ENCODE results near the gene COL4A2. TPM values are rescaled to one million over a fixed set of nuclear protein-coding genes. Genes with fewer than 3 reads are reported as not detected.

The COL4A2 gene
- polyA plus RNA-seq, 2 of the 4 experiments (the other 2 are of a cell fraction) = 46.9 to 119 TPM

- WGBS (ENCODE audit: missing lambda C conversion rate) = 79% methylated on average over 3 of the region's 3 CpGs
- Histone ChIP-seq H3K4me2 (no peak overlapping the region), H3K4me1 (no peaks in the 10 kb centered on the region), H3K9me3 (no peaks in the 10 kb centered on the region), H3K27ac (no peak overlapping the region), H3K4me3 (no peak overlapping the region)
- ChIA-PET POLR2A (no interaction called here), CTCF (no interaction called here)
- ATAC-seq = no peak
- no peak for DNase-seq (ENCODE audit: low read depth in 1 of 2, low spot score in 1 of 2)
- TF ChIP-seq NR3C1 (IDR thresholded peaks at IDR 0.05) (no peak), PHF8 (IDR thresholded peaks at IDR 0.05; ENCODE audit: borderline replicate concordance, low read depth) (no peak)
- FAIRE-seq = no peak
These were observed 125.4 kb downstream of the COL4A2 start for GRCh38 chr13:110432522-110432921.

DNA sequence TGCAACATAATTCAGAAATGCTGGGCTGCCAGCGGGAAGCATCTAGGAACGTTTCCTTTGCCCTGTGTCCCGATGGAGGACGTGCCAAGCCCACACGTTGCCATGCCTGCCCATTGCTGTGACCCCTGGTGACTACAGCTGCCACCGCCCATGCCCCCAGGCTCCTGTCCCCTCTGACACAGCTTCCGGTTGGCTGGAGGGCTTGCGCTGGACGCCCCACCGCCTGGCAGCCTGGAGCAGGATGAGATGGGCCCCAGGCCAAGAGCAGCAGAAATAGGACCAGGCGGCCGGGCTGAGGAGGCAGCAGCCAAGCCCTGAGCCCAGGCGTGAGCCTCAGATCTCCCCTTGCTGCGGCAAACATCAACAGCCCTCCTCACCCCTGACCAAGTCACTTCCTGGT is 125.9 kb downstream of the COL4A2 start:
- ChIA-PET POLR2A (no interaction called here), CTCF (interaction anchor here (1.2 kb wide), 1 partner anchor 132 kb away, joined by 3 read pairs; no protein-coding TSS in a partner anchor)
- Histone ChIP-seq H3K27ac (no peak overlapping the region), H3K4me2 (no peak overlapping the region), H3K9me3 (no peaks in the 10 kb centered on the region), H3K4me1 (no peaks in the 10 kb centered on the region), H3K4me3 (no peak overlapping the region)
- TF ChIP-seq RCOR1 (IDR thresholded peaks at IDR 0.05; ENCODE audit: low read depth, low read length) (no peak), HOXB13 (CRISPR knock-in tag; IDR thresholded peaks at IDR 0.05; ENCODE audit: low read depth) (no peak), MAZ (IDR thresholded peaks at IDR 0.05; ENCODE audit: borderline replicate concordance, low read depth, low read length) (no peak), TP53 (CRISPR knock-in tag; IDR thresholded peaks at IDR 0.05) (no peak), JUNB (IDR thresholded peaks at IDR 0.05) (no peak), MAFK (IDR thresholded peaks at IDR 0.05; ENCODE audit: partially characterized antibody) (no peak), KDM1A (IDR thresholded peaks at IDR 0.05; ENCODE audit: low read depth) (no peak), ZSCAN20 (CRISPR knock-in tag; IDR thresholded peaks at IDR 0.05) (no peak), ZNF302 (CRISPR knock-in tag; IDR thresholded peaks at IDR 0.05) (no peak), HES2 (IDR thresholded peaks at IDR 0.05) (no peak), JUN (IDR thresholded peaks at IDR 0.05) (no peak), RARB (CRISPR knock-in tag; IDR thresholded peaks at IDR 0.05) (no peak), POLR2A (IDR thresholded peaks at IDR 0.05; ENCODE audit: low read length) (no peak)
- FAIRE-seq = no peak
- no peak for DNase-seq (ENCODE audit: low read depth in 1 of 2, low spot score in 1 of 2)
- no peak for ATAC-seq
- WGBS (ENCODE audit: missing lambda C conversion rate) = 71% methylated on average over 6 of the region's 14 CpGs

- Histone ChIP-seq H3K4me2 (no peak overlapping the region), H3K4me1 (no peaks in the 10 kb centered on the region), H3K4me3 (no peak overlapping the region), H3K9me3 (no peaks in the 10 kb centered on the region), H3K27ac (no peak overlapping the region)
- DNase-seq (ENCODE audit: low read depth in 1 of 2, low spot score in 1 of 2) (no peak), FAIRE-seq (no peak), ATAC-seq (no peak)
- 94% methylated on average over 9 of the region's 9 CpGs for WGBS (ENCODE audit: missing lambda C conversion rate)
- CTCF ChIA-PET = no interaction called here
- TF ChIP-seq ELK1 (IDR thresholded peaks at IDR 0.05; ENCODE audit: low read depth, low read length) = no peak
- TF ChIP-seq TFCP2L1 (CRISPR knock-in tag; IDR thresholded peaks at IDR 0.05) = no peak
- no peak for TF ChIP-seq ATOH8 (CRISPR knock-in tag; IDR thresholded peaks at IDR 0.05; ENCODE audit: low read depth)
- TF ChIP-seq PHF8 (IDR thresholded peaks at IDR 0.05; ENCODE audit: borderline replicate concordance, low read depth) = no peak
- TF ChIP-seq NFE2L2 (conservative IDR thresholded peaks at IDR 0.05; ENCODE audit: low read length) = no peak
- no peak for TF ChIP-seq POLR2AphosphoS2 (conservative IDR thresholded peaks at IDR 0.05; ENCODE audit: low read length)
- no peak for TF ChIP-seq CBX2 (IDR thresholded peaks at IDR 0.05; ENCODE audit: borderline replicate concordance, low read depth)
- no peak for TF ChIP-seq ESRRA (IDR thresholded peaks at IDR 0.05; ENCODE audit: borderline replicate concordance, low read length)
- TF ChIP-seq BHLHE40 (IDR thresholded peaks at IDR 0.05; ENCODE audit: low read depth, low read length) = no peak
- no peak for TF ChIP-seq CHD2 (IDR thresholded peaks at IDR 0.05; ENCODE audit: low read length, partially characterized antibody)
- no peak for TF ChIP-seq NPAS2 (CRISPR knock-in tag; IDR thresholded peaks at IDR 0.05; ENCODE audit: borderline replicate concordance)
- TF ChIP-seq, protein P1, sequence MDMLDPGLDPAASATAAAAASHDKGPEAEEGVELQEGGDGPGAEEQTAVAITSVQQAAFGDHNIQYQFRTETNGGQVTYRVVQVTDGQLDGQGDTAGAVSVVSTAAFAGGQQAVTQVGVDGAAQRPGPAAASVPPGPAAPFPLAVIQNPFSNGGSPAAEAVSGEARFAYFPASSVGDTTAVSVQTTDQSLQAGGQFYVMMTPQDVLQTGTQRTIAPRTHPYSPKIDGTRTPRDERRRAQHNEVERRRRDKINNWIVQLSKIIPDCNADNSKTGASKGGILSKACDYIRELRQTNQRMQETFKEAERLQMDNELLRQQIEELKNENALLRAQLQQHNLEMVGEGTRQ (IDR thresholded peaks at IDR 0.05) = no peak
- TF ChIP-seq KDM5A (IDR thresholded peaks at IDR 0.05) = no peak
- POLR2A ChIA-PET = no interaction called here
These were observed 127.5 kb downstream of the COL4A2 start for GRCh38 chr13:110434629-110435028.
